Fibroblast of mammary gland (primary cell): ENCODE data around the gene ZSWIM9.

Source experiments
- DNase-seq: peaks from one replicate; pipeline ENCODE4 v3.0.0-alpha.2; 2010; ENCODE audit warnings: low read depth
- H3K4me3 ChIP-seq: 2 replicates; pipeline ENCODE4 v1.5.1; 2011; ENCODE audit warnings: low read depth, mild to moderate bottlenecking, low read length, moderate library complexity; ENCODE audit not compliant: control insufficient read depth
- TF ChIP-seq, protein P1 (sequence below): conservative IDR thresholded peaks from 2 replicates; pipeline ENCODE4 v1.5.1; 2011; ENCODE audit warnings: low read depth, low read length, inconsistent platforms; ENCODE audit not compliant: control insufficient read depth, insufficient read depth

ZSWIM9 gene

DNA sequence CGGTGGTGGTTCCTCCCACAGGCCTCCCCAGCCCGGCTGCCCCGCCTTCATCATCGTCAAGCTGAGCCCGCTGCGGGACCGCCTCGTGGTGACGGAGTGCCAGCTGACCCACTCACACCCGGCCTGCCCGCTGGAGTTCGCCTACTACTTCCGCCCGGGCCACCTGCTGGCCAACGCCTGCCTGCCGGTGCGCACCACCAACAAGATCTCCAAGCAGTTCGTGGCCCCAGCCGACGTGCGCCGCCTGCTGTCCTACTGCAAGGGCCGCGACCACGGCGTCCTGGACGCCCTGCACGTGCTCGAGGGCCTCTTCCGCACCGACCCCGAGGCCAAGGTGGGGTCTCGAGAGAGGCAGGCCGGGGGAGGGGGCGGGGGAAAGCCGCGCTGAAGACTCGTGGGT lies 12.0 kb downstream of the ZSWIM9 start:
- no peak for DNase-seq
- no peak overlapping the region for H3K4me3 ChIP-seq
- TF ChIP-seq, protein P1, sequence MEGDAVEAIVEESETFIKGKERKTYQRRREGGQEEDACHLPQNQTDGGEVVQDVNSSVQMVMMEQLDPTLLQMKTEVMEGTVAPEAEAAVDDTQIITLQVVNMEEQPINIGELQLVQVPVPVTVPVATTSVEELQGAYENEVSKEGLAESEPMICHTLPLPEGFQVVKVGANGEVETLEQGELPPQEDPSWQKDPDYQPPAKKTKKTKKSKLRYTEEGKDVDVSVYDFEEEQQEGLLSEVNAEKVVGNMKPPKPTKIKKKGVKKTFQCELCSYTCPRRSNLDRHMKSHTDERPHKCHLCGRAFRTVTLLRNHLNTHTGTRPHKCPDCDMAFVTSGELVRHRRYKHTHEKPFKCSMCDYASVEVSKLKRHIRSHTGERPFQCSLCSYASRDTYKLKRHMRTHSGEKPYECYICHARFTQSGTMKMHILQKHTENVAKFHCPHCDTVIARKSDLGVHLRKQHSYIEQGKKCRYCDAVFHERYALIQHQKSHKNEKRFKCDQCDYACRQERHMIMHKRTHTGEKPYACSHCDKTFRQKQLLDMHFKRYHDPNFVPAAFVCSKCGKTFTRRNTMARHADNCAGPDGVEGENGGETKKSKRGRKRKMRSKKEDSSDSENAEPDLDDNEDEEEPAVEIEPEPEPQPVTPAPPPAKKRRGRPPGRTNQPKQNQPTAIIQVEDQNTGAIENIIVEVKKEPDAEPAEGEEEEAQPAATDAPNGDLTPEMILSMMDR: no peak

DNA sequence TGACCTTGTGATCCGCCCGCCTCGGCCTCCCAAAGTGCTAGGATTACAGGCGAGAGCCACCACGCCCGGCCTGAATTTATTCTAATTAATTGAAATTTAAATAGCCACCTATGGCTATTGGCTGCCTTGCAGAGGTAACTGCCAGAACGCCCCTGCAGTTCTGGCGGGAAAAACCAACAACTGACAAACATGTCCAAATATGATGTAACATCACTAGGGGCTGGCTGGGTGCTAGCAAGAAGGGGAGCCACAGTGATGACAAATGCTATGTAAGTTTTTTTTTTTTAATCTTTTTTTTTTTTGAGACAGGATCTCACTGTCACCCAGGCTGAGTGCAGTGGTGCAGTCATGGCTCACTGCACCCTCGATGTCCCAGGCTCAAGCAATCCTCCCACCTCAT lies 12.9 kb downstream of the ZSWIM9 start:
- DNase-seq: no peak
- H3K4me3 ChIP-seq: no peak overlapping the region
- TF ChIP-seq, protein P1: no peak

DNA sequence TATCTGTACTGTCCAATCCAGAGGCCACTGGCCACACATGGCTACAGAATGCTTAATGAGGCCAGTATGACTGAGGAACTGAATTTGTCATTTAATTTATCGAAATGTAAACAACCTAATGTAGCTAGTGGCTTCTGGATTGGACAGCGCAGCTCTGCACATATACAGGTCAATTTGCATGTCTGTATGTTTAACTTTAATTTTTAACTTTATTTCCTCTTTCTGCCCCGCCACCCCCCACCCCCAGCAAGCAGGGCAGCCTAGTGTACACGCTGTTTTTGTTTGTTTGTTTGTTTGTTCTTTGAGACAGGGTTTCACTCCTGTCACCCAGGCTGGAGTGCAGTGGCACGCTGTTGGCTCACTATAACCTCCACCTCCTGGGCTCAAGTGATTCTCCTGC lies 15.5 kb downstream of the ZSWIM9 start:
- TF ChIP-seq, protein P1: no peak

DNA sequence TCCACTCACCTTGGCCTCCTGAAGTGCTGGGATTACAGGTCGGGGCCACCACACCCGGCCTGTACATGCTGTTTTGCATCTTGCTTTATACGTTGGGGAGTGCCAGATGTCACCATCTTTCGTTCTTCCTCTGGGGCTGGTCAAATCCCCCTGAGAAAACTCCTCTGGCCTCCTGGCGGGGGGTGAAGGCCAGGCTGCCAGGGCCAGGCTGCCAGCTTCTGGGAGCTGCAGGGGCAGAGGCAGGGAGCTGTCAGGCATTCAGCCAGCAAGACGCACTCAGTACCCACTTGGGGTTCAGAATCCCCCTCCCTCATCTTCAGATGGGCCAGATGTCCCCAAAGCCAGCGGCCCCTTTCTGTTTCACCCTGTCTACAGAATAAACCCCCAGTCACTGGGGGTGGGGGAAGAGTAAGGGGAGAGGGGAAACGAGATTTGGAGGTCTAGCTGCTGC lies 16.1 kb downstream of the ZSWIM9 start:
- no peak for DNase-seq
- no peak overlapping the region for H3K4me3 ChIP-seq
- TF ChIP-seq, protein P1: no peak

More for the DNA sequence above, 15.5 kb downstream of the ZSWIM9 start:
- H3K4me3 ChIP-seq: no peak overlapping the region
- DNase-seq: no peak

DNA sequence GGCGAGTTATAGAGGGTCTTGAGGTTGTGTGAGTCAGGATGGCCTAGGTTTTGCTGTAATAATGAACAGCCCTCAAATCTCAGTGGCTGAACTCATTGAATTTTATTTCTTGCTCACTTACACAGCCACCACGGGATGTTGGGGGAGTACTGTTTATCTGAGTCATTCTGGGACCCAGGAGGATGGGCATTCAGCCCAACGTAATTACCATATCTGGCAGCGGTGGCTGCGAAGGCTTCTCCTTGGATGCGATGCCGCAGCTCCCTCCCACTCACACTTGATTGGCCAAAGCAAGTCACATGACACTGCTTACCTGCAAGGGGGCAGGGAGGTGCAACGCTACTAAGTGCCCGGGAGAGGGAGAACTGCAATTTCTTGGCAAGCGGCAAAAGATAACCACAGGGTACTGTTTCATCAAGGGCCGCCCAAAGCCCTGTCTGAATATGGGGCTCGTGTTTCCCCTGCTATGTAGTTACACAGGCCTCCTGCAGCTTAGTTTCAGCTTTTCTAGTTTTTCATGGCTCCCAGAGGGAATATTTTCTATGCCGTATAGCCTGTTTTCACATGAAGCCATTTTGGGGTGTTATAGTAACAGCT lies 19.9 kb downstream of the ZSWIM9 start:
- H3K4me3 ChIP-seq: no peak overlapping the region
- peak; percentile 82 for DNase-seq
- TF ChIP-seq, protein P1: no peak

DNA sequence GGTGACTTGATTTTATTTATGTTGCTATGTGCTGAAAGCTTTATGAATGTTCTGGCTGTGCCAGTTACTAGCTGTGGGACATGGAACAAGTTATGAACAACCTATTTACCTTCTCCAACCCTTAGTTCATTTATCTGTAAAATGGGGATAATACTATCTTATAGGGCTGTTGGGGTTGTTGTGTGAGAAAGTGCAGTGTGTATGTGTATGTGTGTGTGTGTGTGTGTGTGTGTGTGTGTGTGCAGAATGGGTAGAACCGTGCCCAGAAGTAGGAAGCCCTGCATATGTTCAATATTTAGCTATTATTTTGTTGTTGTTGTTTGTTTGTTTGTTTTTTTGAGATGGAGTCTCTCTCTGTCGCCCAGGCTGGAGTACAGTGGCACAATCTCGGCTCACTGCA lies 20.4 kb downstream of the ZSWIM9 start:
- no peak overlapping the region for H3K4me3 ChIP-seq
- TF ChIP-seq, protein P1: no peak
- DNase-seq: no peak

DNA sequence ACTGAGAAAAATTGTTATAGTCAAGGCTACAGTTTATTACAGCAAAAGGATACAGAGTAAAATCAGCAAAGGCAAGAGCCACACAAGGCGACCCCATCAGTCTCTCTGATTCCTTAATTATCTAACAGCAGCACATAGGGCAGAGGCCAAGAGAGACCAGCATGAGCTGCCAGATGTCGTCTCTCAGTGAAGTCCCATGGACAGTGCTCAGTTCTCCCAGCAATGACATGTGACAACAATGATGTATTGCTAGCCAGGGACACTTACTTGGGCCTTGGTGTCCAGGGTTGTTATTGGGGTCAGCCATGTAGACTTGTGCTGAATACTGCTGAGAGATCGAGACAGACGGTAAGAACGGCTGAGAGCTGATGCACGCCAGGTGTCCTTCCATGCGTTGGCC lies 22.3 kb downstream of the ZSWIM9 start:
- H3K4me3 ChIP-seq: no peak overlapping the region
- TF ChIP-seq, protein P1: no peak
- DNase-seq: no peak
